Left lobe of liver (tissue), 2 donors: ENCODE measurements around the gene SPOCK2. TPM values are rescaled to one million over a fixed set of nuclear protein-coding genes. Genes with fewer than 3 reads are reported as not detected.
A peak's percentile ranks its signal among the peaks of the same experiment; 100 is the strongest.

Experiments used
- ATAC-seq: fragments of 200-7000 bp; cut with Tn5 transposase; one replicate; pipeline ENCODE4 v1.9.1; 2020; ENCODE audit warnings: mild to moderate bottlenecking, moderate library complexity
- DNase-seq: peaks from one replicate; pipeline ENCODE4 v3.0.0-alpha.2; 2020; ENCODE audit warnings: low spot score
- total RNA-seq: library from RNA; stranded (reverse); gene quantifications from one replicate; pipeline ENCODE4 v1.2.1, GENCODE V29; 2021
- donor health status: DM: no; HTN: no; CAD: no; lungs with moderate emphysema.
- donor health status: DM: no; HTN: yes; CAD: no.

The SPOCK2 gene
- total RNA-seq, 1 donor from 2014 or later: 1.6 TPM

DNA sequence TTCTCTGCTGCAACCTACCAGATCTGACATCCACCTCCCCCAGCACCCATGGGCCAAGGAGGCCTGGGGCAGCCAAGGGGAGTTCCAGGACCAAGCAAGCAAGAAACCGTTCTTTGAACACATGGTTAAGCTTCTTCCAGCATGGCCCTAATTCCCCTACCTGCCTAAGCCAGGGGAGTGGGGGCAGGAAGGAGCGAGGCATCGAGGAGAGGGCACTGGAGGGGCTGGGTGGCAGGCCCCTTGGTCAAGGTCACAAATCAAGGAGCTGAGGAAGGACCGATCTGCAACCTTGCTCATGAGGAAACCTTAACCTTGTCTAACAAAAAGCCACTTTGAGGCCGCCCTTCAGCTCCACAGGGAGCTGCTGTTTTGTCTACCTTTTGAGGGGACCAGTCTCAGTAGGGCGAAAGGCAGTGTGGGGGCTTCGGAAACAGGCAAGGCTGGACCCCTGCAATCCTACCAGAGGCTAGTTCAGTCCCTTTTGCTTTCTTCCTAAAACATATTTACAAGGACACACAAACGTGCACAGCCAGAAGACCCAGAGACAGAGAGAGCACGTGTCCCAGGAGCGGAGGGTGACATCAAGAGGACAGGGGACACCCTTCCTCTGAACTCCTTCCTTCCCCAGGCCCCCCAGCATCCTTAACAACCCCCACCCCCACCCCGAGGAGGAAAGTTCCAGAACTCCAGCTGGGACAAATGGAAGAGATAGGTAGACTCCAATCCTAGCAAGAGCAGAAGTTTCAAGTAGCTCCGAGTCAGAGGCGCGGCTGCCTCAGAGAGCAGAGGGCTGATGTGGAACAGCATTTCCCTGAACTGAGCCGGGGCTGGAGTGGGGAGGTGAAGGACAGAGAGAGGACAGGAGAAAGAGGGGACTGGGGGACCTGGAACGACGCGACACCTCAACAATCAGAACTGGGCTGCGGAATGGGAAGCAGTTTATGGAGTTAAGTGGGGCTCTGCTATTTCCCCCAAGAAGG lies 28.2 kb downstream of the SPOCK2 start:
- ATAC-seq: no peak

DNA sequence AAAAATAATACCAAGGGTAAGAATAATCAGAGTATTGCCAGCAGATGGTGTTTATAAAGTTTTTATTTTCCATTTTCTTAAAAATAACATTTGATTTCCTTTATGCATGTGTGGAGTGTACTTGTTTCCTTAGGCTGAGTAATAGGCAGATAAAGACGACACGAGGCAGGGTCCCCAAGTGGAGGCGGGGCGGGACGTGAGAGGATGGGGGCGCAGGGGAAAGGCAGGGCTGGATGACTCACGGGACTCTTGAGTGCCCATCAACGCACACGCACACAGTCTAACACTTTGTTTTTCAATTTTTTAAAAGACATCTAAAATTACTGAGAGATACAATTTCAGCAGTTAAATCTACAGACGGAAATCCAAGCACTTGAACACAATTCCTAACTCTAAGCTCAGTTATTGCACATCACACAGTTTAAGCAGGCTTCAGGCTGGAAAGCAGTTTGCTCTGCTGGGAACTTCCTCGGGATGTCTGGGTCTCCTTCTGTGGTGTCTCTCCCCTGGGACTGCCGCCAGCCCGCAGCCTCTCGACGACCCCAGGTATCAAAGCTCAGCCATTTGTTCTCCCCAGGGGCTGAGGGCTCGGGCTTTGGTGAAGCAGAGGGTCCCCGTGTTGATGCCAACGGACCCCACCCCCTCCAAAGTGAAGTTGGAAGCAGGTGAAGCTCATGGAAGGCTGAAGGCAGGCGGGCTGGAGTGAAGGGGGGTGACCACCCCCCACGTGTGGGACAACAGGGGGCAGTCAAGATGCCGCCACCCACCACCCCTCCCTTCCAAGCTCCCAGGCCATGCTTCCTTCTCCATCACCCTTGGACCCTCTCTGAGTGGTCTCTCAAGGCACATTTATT lies 29.1 kb downstream of the SPOCK2 start:
- no peak for ATAC-seq
- no peak for DNase-seq

More for the DNA sequence above, 28.2 kb downstream of the SPOCK2 start:
- no peak for DNase-seq

DNA sequence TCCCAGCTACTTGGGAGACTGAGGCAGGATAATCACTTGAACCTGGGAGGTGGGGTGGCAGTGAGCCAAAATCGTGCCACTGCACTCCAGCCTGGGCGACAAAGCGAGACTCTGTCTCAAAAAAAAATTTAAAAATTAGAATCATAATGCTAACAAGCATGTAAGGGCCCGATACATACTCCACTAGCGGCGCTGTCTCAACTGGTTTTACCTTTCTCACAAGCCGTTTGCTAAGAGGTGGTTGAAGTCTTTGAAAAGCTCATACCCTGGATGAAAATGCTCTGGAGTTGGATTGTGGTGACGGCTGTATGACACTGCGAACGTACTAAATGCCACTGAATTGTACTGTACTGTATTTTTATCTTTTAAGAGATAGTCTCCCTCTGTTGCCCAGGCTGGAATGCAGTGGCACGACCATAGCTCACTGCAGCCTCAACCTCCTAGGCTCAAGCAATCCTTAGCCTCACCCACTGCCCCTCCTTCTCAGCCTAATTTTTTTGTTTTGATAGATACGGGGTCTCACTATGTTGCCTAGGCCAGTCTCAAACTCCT lies 29.9 kb downstream of the SPOCK2 start:
- no peak for ATAC-seq
- no peak for DNase-seq

DNA sequence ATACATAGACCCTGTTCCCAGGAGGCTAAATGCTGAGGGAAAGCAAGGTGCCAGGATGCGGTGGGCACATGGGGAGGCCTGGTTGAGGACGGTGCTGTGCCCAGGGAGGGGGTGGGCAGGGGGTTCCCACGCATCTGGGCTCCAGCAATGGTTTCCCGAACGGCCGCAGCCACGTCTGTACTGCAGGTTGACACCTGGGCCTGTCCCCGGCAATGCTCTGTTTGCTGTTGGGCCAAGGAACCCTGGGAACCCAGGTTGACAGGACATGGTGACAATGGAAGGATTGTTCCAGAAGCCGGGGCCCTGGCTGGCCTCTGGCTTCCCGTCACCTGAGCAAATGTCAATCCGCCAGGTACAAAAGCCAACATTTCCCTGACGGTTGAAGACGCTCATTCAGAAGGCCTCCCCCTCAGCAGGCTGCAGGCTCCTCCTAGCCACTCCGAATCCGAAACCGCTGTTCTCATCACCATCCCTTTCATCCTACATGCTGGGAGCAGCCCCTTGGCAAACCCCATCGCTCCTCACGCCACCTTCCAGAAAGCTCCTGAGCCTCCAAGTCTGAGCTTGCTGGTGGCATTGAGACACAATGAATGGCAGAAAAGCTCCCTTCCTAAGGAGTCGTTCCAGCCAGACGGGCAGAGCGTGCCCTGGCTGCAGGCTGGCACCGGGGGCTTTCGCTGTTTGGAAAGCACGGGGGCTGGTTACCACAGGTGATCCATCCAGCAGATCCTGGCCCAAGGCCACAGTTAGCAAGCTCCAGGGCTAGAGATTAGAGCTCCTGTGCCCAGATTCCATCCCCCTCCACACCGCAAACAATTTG lies 31.2 kb downstream of the SPOCK2 start:
- DNase-seq: no peak
- peak; percentile 46 for ATAC-seq

DNA sequence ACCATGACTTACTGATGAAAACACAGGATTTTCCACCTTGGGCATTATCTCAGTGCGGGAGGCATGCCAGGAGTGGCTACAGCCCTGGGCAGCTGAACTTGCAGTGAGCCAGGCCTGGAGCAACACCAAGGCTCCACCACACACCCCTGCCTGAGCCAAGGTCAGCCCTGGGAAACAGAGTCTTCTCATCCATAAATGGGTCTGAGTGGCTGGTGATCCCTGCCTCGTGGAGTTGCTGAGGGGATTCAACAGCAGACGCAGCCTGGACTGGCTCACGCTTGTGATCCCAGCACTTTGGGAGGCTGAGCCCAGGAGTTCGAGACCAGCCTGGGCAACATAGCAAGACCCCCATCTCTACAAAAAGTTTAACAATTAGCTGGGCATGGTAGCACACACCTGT lies 32.2 kb downstream of the SPOCK2 start:
- ATAC-seq: peak; percentile 67

DNA sequence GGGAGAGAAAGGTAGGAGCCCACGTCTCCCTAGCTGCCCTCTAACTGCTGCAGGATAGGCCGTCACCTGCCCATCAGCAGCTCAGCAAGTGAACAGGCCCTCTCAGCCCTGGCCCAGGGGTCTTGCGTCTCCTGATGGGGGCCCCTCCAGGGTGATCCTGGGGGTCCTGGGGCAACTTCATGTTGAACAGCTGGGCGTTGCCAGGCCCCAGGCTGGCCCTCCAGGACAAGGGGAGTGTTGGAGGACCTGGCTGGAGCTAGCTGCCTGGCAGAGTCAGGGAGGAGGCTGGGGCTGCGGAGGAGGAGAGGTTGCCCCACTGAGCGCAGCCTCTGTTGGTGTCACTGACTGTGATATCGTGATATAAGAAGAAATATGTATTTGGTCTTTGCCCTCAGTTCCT lies 34.7 kb downstream of the SPOCK2 start:
- ATAC-seq (no peak), DNase-seq (no peak)

More for the DNA sequence above, 32.2 kb downstream of the SPOCK2 start:
- peak; percentile 58 for DNase-seq

DNA sequence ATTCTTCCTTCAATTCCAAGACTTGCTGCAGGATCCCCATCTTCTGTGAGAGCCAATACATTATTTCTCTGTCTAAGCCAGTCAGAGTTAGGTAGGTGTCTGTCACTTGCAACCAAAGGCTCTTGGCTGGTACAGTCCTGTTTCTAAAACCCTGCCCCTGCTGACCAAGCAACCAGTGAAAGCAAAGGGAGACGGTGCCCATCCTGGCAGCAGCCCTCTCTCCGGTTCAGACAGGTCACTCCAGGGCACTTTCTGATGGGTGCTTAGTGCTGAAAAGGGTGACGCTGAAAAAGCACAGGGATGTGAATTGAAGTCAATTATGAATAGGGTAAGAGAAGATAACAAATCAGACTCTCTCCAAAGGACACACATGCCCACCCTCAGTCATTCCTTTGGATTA lies 37.5 kb downstream of the SPOCK2 start:
- DNase-seq (no peak), ATAC-seq (peak; percentile 49)

DNA sequence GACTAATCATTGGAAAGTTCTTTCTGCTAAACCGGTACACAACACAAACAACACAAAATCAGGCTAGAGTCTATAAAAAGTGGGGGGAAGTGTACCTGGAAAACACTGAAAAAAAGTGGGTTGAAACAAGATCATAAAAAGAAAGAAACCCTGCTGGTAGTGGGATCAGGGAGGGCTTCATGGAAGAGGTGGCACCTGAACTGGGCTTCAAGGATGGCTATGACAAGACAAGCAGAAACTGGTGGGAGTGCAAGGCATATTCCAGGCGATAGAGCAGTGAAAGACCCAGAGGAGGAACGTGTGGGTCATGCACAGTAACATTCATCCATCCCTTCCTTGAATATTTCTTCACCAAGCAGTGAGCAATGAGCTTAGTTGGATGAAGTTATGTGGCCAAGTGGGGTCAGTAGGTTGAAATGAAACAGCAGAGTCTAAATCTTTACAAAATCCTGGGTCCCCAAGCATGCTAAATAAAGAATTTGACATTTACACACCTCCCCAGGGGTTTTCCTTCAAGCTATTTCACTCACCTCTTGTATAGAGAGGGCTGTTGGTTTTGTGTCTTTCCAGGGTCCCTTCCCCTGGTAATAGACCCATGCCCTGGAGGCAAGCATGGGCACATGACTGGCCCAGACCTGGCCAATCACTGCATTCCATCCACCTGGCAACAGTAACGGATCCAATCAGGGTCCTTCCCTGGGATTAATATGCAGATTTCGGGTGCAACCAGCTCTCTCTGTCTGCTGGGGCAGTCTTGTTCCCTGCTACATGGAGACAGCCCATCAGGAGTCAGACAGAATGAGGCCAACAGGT lies 38.2 kb downstream of the SPOCK2 start:
- DNase-seq (no peak), ATAC-seq (no peak)

DNA sequence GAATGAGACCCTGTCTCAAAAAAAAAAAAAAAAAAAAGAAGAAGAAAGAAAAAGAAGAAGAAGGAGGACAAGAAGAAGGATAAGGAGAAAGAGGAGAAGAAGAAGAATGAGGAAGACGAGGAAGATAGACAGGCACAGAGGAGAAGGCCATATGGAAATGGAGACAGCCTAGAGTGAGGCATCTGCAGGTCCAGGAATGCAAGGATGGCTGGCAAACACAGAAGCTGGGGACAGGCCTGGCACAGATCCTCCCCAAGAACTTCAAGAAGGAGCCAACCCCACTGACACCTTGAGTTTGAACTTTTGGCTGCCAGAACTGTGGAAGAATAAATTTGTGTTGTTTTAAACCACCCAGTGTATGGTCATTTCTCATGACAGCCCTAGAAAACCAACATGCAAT lies 38.9 kb downstream of the SPOCK2 start:
- DNase-seq (no peak), ATAC-seq (no peak)

DNA sequence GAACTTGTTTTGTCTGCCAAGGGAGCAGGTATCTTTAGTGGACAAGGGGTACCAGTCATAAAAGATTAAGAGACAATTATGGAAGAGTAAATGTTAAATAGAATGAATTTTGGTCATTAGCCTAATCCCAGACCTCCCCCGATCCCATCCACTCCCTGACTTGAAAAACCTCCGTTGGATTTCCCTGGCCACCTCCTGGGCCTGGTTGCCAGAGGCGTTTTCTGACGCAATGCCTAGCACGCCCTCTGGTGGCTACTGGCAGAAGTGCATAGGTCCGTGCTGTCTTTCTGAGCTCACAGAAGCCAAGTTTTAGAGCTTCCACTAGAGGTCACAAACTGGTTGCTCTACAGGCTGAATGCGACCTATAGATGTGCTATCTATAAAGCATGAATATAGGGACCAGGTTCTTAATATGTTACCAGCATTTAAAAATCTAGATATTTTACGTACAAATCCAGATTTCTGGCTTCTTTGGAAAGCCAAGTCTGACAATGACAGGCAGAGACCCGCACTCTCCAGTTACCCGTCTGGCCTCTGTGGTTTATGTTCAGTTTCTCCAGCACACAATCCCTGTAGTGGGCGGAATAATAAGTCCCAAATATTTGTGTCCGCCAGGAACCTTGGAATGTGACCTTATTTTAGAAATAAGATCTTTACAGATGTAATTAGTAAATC lies 39.8 kb downstream of the SPOCK2 start:
- ATAC-seq (peak; percentile 98), DNase-seq (peak; percentile 91)

DNA sequence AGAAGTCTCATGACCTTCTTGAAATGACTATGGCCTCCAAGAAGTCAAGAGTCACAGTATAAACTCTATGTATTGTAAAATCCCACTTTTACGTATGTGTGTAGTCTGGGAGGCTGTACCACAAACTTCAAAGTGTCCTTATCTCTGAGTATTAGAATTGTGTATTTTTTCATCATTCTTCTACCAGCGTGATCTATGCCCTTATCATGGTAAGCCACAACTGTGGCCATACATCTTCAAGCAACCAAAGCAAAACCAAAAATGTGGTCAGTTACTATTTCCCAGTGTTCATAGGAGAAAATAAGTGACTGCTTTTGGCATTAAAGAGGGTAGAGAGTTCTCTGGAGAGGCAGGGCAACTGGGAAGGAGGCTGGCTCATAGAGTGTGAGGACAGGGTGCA lies 42.8 kb downstream of the SPOCK2 start:
- no peak for ATAC-seq
- DNase-seq: no peak

DNA sequence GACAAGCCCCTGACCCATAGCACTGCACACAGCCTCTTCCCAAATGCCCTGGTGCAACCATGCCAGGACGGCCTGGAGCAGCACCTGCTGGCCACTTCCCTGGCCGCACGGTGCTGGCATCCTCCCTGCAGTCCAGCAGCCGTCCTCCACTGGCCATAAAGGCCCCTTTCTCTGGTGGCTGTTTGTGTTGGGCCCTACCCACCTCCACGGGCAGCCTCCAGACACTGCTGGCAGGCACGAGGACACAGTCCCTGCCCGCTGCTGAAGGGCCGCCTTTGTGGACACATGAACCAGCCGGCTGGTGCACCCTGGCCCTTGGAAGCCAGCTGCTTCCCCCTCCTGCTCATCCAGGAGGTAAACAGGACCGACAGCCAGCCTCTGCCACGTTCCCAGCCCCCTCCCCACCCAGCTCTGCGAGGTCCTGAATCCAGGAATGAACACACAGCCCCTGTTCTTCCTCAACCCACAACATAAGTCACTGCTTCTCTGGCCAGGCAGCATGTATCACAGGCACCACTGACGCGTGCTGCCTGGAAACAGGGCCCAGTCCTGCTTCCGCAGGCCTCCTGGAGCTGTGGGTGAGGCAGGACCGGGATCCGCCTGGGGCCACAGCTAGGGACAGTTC lies 43.8 kb downstream of the SPOCK2 start:
- ATAC-seq (peak; percentile 64), DNase-seq (no peak)

DNA sequence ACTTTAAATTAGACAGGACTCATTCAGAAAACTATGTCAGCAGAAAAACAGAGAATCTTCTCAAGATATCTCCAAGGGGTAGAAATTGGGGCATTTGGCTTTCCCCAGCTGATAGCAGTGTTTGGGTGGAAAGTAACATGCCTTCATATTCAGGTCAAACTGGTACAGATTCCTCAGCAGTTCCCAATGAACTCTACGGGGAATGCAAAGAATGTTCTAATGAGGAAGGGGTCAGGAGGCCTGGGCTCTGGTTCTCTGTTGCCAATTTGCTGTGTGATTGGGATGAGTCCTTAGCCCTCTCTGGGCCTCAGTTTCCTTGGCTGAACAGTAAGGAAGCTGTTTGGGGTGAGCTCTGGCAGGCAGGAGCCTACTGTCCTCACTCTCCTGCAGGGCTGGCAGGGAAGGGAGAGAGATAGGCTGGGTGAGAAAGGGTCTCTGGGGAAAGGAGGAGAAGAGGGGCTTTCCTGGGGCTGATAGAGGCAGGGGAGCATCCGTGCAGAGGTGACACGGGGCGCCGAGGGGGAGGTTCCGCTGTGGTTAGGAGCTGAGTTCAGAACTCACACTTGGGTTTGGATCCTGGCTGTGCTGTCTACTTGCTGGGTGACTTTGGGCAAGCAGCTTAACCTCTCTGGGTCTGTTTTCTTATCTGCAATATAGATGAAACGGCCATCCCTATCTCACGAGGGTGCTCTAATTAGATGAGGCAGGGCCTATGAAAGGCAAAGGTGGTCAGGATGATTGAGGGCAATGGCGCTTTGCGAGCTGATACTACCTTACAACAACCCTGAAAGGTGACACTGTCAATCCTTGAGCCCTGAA lies 45.1 kb downstream of the SPOCK2 start:
- DNase-seq (no peak), ATAC-seq (no peak)

DNA sequence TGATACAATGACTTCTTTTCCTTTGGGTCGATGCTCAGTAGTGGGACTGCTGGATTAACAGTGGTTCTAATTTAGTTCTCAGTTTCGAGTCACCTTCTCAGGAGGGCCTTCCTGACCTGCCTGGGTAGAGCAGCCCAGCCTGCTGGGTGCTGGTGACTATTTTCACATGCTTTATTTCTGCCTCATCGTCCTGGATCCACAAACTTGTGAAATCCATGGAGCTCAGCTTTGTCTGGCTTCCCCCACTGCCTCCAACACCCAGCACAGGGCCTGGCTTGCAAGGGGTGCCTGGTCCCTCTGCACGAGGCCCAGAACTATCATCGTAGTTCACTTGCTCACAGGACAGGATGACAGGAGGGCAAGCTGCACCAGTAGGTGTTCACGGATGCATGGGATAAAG lies 46.9 kb downstream of the SPOCK2 start:
- ATAC-seq (no peak), DNase-seq (no peak)

DNA sequence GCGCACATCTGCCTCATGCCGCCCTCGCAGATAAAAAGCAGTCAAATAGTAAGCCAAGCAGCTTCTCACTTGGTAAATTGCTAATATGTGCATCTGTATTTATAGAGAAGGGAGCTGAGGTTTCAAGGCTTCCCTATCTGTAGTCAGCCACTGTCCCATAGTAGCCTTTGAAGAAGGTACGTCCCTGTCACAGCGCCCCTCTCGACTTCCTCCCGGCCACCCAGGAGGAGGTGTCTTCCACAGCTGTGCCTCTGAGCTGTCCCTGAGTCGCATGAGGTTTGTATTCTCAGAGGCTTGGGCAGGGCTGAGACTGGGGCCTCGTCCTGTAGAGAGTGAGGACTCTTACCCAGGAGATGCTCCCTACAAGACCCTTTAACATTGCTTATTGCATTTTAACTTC lies 49.0 kb downstream of the SPOCK2 start:
- DNase-seq (no peak), ATAC-seq (no peak)

DNA sequence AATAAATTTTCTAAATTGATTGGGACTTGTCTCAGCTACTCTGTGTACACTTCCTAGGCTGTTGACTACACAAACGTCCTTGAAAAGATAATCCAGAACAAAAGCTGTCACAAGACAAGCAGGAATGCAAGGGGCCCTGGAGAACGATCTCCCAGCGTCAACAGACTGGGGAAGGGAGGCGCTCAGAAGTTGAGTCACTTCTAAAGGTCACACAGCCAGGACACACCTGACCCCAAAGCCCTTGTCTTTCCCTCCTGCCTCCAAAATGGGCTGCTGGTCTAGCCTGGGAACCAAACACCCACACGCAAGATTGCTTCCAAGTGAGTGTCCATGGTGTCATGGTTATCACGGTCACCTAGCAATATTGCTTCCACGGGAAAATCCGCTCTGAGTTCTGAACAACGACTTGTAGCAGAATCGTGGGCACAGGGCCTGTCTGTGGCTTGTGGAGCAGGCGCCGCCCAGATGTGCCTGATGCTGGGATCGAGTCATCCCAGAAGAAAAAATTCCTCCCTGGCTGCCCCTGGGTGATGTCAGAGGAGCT lies 49.8 kb downstream of the SPOCK2 start:
- no peak for ATAC-seq
- DNase-seq: no peak

DNA sequence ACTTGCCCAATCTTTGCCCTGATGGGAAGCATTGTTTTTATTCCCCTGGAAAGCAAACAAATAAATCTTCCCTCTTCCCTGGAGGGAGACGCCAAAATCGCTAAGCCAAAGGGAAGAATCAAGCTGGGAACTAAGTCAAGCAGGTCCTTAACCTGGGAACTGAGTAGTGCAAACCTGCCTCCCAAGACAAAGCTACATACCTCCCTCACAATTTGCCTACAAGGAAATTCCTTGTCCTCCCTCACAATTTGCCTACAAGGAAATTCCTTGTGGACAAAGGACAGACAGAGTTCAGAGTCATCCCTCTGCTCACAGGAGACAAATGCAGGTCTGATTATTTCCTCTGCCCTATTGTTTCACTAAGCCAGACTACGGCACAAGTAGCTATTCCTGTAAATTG lies 50.5 kb downstream of the SPOCK2 start:
- ATAC-seq: no peak
- no peak for DNase-seq

DNA sequence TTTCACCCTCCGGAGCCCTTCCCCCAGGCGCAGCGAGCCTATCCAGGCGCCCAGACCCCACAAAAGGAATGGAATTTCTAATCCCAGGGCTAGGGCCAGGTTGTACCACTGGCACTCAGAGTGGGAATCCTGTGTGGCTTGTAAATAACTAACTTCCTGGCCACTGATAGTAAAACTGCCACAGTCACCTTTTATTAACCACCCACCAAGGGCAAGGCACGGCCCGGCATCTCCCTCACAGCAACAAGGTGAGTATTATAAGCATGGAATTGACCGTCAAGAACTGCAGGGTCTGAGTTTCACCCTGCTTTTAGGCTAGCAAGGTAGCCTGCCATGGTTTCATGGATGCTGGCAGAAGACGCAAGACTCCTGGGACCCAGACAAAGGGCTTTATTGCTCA lies 51.1 kb downstream of the SPOCK2 start:
- DNase-seq: no peak
- ATAC-seq: no peak
